Activated gamma-delta T cell treated with anti-CD3 and anti-CD28 coated beads, Interleukin-2, amount 50 U/mL, for 16 hours (primary cell): ENCODE measurements around the gene EMILIN1.
A peak's percentile ranks its signal among the peaks of the same experiment; 100 is the strongest.

Experiments used
- DNase-seq: peaks from one replicate; pipeline ENCODE4 v3.0.0-alpha.2; 2020; ENCODE audit warnings: low read depth

Gene EMILIN1

GRCh38 chr2:27080603-27080936 lies 2.2 kb downstream of the EMILIN1 start:
- DNase-seq: no peak

- no peak for DNase-seq
Measured at GRCh38 chr2:27081984-27082772, 3.8 kb downstream of the EMILIN1 start.

- DNase-seq: no peak
Measured at GRCh38 chr2:27082773-27083409, 4.5 kb downstream of the EMILIN1 start.

GRCh38 chr2:27083410-27084296 lies 5.2 kb downstream of the EMILIN1 start:
- DNase-seq: no peak

GRCh38 chr2:27084297-27085061 lies 6.1 kb downstream of the EMILIN1 start:
- DNase-seq: no peak

GRCh38 chr2:27085062-27085672 lies 6.8 kb downstream of the EMILIN1 start:
- no peak for DNase-seq

GRCh38 chr2:27085673-27086089 lies 7.3 kb downstream of the EMILIN1 start:
- no peak for DNase-seq

- peak; percentile 99 for DNase-seq
Measured at GRCh38 chr2:27086090-27086723, 7.8 kb downstream of the EMILIN1 start.

- DNase-seq: no peak
Measured at GRCh38 chr2:27086724-27087593, 8.5 kb downstream of the EMILIN1 start, which contains the start of gene KHK. TSS of gene KHK (plus strand) at chr2:27086772. CDS start at chr2:27087260, 488 bp downstream.

GRCh38 chr2:27087823-27088410 lies 9.5 kb downstream of the EMILIN1 start:
- DNase-seq: no peak

- no peak for DNase-seq
Measured at GRCh38 chr2:27088634-27089033, 10.2 kb downstream of the EMILIN1 start.

GRCh38 chr2:27089111-27089954 lies 10.9 kb downstream of the EMILIN1 start:
- no peak for DNase-seq

GRCh38 chr2:27091746-27092695 lies 13.6 kb downstream of the EMILIN1 start:
- no peak for DNase-seq

- no peak for DNase-seq
Measured at GRCh38 chr2:27092696-27093429, 14.4 kb downstream of the EMILIN1 start.

- no peak for DNase-seq
Measured at GRCh38 chr2:27093430-27094352, 15.3 kb downstream of the EMILIN1 start.
